LNCaP clone FGC (cell line): Measurements from ENCODE around the gene NECAB3.
"Not testable (repeated sequence)": the region's sequence is repeated elsewhere in the genome, so short reads cannot be mapped to it uniquely, and the experiment has no call there.

ENCODE experiments used
- DNase-seq: peaks from one replicate; pipeline ENCODE4 v3.0.0-alpha.2; 2011; ENCODE audit warnings: low read depth
- H3K4me3 ChIP-seq: 2 replicates; pipeline ENCODE4 v1.5.1; 2011; ENCODE audit warnings: mild to moderate bottlenecking, low read depth, low read length, control low read depth
- TF ChIP-seq, protein P1 (sequence below): IDR thresholded peaks from 2 replicates; pipeline ENCODE4 v1.5.1; 2012; ENCODE audit warnings: mild to moderate bottlenecking; ENCODE audit not compliant: control insufficient read depth, insufficient read depth; ENCODE audit errors: extremely low read depth

NECAB3 gene

DNA sequence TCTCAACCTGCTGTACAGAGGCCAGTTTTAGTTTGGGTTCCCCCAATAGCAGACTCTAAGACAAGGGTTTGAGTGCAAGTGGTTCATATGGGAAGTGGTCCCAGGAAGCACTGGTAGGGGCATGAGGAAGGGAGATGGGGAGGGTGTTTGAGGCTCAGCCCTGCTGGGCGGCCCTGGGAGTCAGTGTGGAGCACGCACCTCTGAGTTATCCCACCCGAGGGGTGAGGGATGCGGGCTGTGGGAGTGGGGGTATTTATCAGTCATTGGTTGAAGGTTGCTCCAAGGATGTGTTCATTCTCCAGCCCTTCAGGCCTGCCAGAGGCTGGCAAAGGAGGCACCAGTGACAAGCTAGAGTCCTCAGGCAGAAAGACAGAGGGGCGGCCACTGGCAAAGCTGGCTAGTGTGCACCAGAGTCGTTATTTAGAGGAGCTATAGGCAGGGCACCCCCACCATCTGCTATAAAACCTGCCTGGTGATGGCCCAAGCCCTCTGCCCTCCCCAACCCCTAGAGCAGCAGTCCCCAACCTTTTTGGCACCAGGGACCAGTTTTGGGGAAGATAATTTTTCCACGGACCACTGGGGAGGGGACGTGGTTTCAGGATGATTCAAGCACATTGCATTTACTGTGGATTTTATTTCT, 29.4 kb upstream of the NECAB3 start:
- TF ChIP-seq, protein P1, sequence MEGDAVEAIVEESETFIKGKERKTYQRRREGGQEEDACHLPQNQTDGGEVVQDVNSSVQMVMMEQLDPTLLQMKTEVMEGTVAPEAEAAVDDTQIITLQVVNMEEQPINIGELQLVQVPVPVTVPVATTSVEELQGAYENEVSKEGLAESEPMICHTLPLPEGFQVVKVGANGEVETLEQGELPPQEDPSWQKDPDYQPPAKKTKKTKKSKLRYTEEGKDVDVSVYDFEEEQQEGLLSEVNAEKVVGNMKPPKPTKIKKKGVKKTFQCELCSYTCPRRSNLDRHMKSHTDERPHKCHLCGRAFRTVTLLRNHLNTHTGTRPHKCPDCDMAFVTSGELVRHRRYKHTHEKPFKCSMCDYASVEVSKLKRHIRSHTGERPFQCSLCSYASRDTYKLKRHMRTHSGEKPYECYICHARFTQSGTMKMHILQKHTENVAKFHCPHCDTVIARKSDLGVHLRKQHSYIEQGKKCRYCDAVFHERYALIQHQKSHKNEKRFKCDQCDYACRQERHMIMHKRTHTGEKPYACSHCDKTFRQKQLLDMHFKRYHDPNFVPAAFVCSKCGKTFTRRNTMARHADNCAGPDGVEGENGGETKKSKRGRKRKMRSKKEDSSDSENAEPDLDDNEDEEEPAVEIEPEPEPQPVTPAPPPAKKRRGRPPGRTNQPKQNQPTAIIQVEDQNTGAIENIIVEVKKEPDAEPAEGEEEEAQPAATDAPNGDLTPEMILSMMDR = no peak
- no peak overlapping the region for H3K4me3 ChIP-seq
- DNase-seq = no peak

DNA sequence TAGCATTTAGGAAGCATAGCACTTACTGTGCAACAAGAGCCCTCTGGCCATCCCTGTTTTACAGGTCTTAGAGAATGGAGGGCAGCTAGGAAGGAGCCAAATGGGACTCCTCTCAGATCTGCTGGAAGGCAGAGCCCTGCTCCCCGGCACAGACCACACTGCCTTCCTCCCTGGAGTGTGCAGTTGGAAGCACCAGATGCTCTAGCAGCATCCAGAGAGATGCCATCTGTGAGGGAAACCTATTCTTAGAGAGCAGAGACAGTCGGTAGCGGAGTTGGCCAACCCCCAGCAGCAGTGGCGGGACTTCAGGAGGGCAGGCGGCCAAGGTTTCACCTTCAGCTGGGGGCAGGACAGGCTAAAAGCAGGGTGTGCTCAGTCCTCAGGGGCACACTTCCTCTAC, 28.6 kb upstream of the NECAB3 start:
- H3K4me3 ChIP-seq = no peak overlapping the region
- DNase-seq = no peak

DNA sequence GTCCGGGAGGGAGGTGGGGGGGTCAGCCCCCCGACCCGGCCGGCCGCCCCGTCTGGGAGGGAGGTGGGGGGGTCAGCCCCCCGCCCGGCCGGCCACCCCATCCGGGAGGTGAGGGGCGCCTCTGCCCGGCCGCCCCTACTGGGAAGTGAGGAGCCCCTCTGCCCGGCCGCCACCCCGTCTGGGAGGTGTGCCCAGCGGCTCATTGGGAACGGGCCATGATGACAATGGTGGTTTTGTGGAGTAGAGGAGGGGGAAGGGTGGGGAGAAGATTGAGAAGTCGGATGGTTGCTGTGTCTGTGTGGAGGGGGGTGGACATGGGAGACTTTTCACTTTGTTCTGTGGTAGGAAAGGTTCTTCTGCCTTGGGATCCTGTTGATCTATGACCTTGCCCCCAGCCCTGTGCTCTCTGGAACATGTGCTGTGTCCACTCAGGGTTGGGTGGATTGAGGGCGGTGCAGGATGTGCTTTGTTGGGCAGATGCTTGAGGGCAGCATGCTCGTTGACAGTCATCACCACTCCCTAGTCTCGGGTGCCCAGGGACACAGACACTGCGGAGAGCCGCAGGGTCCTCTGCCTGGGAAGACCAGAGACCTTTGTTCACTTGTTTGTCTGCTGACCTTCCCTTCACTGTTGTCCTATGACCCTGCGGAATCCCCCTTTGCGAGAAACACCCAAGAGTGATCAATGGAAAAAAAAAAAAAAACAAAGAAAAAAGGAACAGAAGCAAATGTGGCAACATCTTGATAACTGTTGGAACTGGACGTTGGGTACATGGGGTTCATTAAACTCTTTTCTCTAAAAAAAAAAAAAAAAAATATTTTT, 27.6 kb upstream of the NECAB3 start:
- no peak for DNase-seq
- TF ChIP-seq, protein P1 = no peak
- no peak overlapping the region for H3K4me3 ChIP-seq

More for the DNA sequence above, 28.6 kb upstream of the NECAB3 start:
- TF ChIP-seq, protein P1 = no peak

DNA sequence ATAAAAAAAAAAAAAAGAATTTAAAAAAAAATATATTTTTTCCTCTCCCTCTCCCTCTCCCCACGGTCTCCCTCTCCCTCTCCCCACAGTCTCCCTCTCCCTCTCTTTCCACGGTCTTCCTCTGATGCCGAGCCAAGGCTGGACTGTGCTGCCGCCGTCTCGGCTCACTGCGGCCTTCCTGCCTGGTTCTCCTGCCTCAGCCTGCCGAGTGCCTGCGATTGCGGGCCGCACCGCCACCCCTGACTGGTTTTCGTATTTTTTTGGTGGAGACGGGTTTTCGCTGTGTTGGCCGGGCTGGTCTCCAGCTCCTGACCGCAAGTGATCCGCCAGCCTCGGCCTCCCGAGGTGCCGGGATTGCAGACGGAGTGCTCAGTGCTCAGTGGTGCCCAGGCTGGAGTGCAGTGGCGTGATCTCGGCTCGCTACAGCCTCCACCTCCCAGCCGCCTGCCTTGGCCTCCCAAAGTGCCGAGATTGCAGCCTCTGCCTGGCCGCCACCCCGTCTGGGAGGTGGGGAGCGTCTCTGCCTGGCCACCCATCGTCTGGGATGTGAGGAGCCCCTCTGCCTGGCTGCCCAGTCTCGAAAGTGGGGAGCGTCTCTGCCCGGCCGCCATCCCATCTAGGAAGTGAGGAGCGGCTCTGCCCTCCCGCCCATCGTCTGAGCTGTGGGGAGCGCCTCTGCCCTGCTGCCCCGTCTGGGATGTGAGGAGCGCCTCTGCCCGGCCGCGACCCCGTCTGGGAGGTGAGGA, 26.6 kb upstream of the NECAB3 start:
- H3K4me3 ChIP-seq, DNase-seq: not testable (repeated sequence)

DNA sequence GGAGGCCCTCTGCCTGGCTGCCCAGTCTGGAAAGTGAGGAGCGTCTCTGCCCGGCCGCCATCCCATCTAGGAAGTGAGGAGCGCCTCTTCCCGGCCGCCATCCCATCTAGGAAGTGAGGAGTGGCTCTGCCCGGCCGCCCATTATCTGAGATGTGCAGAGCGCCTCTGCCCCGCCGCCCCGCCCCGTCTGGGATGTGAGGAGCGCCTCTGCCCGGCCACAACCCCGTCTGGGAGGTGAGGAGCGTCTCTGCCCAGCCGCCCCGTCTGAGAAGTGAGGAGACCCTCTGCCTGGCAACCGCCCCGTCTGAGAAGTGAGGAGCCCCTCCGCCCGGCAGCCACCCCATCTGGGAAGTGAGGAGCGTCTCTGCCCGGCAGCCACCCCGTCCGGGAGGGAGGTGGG, 24.7 kb upstream of the NECAB3 start:
- not testable (repeated sequence) for H3K4me3 ChIP-seq, DNase-seq

DNA sequence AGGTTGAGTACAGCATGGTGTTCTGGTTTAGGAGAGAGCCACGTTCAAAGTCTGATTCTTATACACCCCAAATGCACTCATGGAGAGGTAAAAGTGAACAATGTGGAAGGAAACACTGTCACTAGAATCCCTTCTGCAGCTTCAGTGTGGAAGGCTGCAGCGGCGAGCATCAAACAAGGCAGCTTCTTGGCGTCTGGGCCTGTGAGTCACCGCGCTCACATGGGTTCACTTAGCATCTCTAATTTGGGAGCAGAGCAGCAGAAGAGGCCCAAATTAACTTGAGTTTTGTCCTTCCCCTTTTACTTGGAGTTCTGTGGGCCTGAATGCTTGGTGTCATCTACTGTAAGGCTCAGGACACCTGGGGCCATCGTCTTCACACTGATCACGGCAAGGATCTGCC, 22.9 kb upstream of the NECAB3 start:
- no peak for DNase-seq

DNA sequence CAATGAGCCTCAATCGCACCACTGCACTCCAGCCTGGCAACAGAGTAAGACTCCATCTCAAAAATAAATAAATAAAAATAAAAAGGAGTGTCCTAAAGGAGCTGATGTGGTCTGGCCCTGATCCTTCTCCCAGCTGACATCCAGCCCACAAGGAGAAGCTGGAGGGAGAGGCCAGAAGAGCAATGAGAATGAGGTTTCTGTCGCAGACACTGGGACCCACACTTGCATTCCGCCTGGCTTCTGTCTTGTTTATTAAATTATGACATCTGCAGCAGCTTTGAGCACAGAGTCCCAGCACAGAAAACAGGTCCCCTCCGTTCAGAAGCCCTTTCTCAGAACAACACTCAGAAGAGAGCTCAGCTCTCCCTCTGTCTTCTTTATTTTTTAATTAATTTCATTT, 22.2 kb upstream of the NECAB3 start:
- no peak for DNase-seq
- H3K4me3 ChIP-seq = no peak overlapping the region
- TF ChIP-seq, protein P1 = no peak

More for the DNA sequence above, 22.9 kb upstream of the NECAB3 start:
- TF ChIP-seq, protein P1 = no peak
- no peak overlapping the region for H3K4me3 ChIP-seq

DNA sequence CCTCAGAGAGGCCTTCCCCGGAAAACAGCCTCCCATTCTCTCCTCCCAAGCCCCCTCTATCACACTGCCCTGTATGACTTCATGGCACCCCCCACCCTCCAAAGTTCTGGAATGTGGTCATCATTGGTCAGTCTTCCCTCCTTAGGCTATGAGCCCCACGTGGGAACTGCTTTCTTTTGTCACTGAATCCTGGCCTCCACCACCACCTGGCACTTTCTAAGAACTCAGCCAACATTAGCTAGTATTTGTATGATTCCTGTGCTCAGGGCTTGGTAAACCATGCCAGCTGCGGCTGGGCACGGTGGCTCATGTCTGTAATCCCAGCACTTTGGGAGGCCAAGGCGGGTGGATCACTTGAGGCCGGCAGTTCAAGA, 20.4 kb upstream of the NECAB3 start:
- TF ChIP-seq, protein P1 = no peak
- no peak for DNase-seq

More for the DNA sequence above, 20.4 kb upstream of the NECAB3 start:
- H3K4me3 ChIP-seq = no peak overlapping the region
